ENCODE results near the gene CYP3A7.

DNA sequence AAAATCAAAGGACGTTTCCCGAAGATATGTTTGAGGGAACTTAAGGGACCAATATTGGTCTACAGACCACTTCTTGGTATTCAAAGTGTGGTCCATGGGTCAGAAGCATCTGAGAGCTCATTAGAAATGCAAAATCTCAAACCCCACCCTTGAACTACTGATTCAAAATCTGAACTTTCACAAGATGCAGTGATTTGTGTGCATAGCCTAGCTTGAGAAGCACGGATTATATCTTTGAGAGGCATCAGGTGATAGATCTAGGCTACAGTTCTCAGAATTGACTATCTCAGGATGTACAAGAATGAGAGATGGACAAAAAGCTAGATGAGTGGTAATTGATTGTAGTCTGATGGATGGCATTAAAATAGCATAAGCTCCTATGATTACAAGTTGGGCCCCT is 29.5 kb upstream of the CYP3A7 start:
- TF ChIP-seq, protein P1, sequence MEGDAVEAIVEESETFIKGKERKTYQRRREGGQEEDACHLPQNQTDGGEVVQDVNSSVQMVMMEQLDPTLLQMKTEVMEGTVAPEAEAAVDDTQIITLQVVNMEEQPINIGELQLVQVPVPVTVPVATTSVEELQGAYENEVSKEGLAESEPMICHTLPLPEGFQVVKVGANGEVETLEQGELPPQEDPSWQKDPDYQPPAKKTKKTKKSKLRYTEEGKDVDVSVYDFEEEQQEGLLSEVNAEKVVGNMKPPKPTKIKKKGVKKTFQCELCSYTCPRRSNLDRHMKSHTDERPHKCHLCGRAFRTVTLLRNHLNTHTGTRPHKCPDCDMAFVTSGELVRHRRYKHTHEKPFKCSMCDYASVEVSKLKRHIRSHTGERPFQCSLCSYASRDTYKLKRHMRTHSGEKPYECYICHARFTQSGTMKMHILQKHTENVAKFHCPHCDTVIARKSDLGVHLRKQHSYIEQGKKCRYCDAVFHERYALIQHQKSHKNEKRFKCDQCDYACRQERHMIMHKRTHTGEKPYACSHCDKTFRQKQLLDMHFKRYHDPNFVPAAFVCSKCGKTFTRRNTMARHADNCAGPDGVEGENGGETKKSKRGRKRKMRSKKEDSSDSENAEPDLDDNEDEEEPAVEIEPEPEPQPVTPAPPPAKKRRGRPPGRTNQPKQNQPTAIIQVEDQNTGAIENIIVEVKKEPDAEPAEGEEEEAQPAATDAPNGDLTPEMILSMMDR (IDR thresholded peaks at IDR 0.05; ENCODE audit: low read length): no peak
- no peak for TF ChIP-seq EZH2 (optimal IDR thresholded peaks at IDR 0.05; ENCODE audit: low read depth, low read length)
- TF ChIP-seq EZH2phosphoT487 (IDR thresholded peaks at IDR 0.05; ENCODE audit: low read length): no peak
